Natural killer cell (primary cell): ENCODE data around the gene GPR18. TPM values are rescaled to one million over a fixed set of nuclear protein-coding genes. Genes with fewer than 3 reads are reported as not detected.
"Not testable (repeated sequence)": the region's sequence is repeated elsewhere in the genome, so short reads cannot be mapped to it uniquely, and the experiment has no call there.

Experiments used
- ATAC-seq, 3 donors: fragments of 150-1000 bp in 2 of 3; fragments of 200-7000 bp in 1 of 3; cut with Tn5 transposase; 1 replicate in 1 of 3; 2 replicates in 2 of 3; pipeline ENCODE4 v1.10.0; 2021; ENCODE audit warnings: mild to moderate bottlenecking in 2 of 3, moderate library complexity in 2 of 3
- DNase-seq, 2 donors: peaks; one replicate each; pipeline versions ENCODE4 v3.0.0 to v3.0.0-alpha.2; 2013 to 2021; ENCODE audit warnings: mixed read lengths in 1 of 2
- H3K27ac ChIP-seq: one replicate; pipeline ENCODE4 v1.5.1; 2013; ENCODE audit warnings: mild to moderate bottlenecking, low read length
- H3K27me3 ChIP-seq: one replicate; pipeline ENCODE4 v1.6.1; 2013; ENCODE audit warnings: low read length; ENCODE audit not compliant: control insufficient read depth, insufficient read depth
- H3K36me3 ChIP-seq: one replicate; pipeline ENCODE4 v1.6.1; 2013; ENCODE audit warnings: low read length; ENCODE audit not compliant: control insufficient read depth, insufficient read depth
- H3K4me1 ChIP-seq: one replicate; pipeline ENCODE4 v1.6.1; 2013; ENCODE audit warnings: low read length; ENCODE audit not compliant: control insufficient read depth, insufficient read depth
- H3K4me3 ChIP-seq: one replicate; pipeline ENCODE4 v1.5.1; 2013; ENCODE audit warnings: low read length
- H3K9me3 ChIP-seq: one replicate; pipeline ENCODE4 v1.6.1; 2013; ENCODE audit warnings: low read length; ENCODE audit not compliant: control insufficient read depth, insufficient read depth
- H3K27ac Mint-ChIP-seq, 2 donors: one replicate each; pipeline ENCODE4 v1.8.0; 2022; ENCODE audit warnings: mild to moderate bottlenecking in 2 of 2, mixed read lengths in 2 of 2, moderate library complexity in 1 of 2
- H3K27me3 Mint-ChIP-seq, 2 donors: one replicate each; pipeline ENCODE4 v1.8.0; 2022; ENCODE audit warnings: low read depth in 2 of 2, mixed read lengths in 2 of 2
- H3K36me3 Mint-ChIP-seq: one replicate; pipeline ENCODE4 v1.8.0; 2022; ENCODE audit warnings: mixed read lengths
- H3K4me1 Mint-ChIP-seq, 2 donors: one replicate each; pipeline ENCODE4 v1.8.0; 2022; ENCODE audit warnings: mixed read lengths in 2 of 2
- H3K4me3 Mint-ChIP-seq: one replicate; pipeline ENCODE4 v1.8.0; 2022; ENCODE audit warnings: mild to moderate bottlenecking, moderate library complexity, mixed read lengths
- H3K9me3 Mint-ChIP-seq, 2 donors: one replicate each; pipeline ENCODE4 v1.8.0; 2022; ENCODE audit warnings: mixed read lengths in 2 of 2
- WGBS: methylation state at CpG from one replicate; pipeline ENCODE4 v1.1.7; 2013; ENCODE audit warnings: missing lambda C conversion rate; ENCODE audit not compliant: insufficient coverage; 5-methylcytosine and 5-hydroxymethylcytosine counted together
- intact Hi-C: fragments of 100-400 bp; cut with micrococcal nuclease; formaldehyde crosslinking; loops from one replicate; pipeline ENCODE4 v1.14.2; 2022
- total RNA-seq, 4 donors: library from RNA; stranded (reverse); fragments of 120-200 nt in 1 of 4; gene quantifications; one replicate each; pipeline versions ENCODE4 v1.2.3 to v1.2.4, GENCODE V29; 2013 to 2022
- TF ChIP-seq, protein P1 (sequence below): fragments of 200-600 bp; IDR thresholded peaks from one replicate; pipeline ENCODE4 v1.8.0; 2022; ENCODE audit warnings: antibody characterized with exemption

The GPR18 gene
- total RNA-seq, 3 donors from 2014 or later (not counting 1 experiment from before 2014, with no cell fraction given), result 11.4 to 41.7 (median 25.5) TPM

DNA sequence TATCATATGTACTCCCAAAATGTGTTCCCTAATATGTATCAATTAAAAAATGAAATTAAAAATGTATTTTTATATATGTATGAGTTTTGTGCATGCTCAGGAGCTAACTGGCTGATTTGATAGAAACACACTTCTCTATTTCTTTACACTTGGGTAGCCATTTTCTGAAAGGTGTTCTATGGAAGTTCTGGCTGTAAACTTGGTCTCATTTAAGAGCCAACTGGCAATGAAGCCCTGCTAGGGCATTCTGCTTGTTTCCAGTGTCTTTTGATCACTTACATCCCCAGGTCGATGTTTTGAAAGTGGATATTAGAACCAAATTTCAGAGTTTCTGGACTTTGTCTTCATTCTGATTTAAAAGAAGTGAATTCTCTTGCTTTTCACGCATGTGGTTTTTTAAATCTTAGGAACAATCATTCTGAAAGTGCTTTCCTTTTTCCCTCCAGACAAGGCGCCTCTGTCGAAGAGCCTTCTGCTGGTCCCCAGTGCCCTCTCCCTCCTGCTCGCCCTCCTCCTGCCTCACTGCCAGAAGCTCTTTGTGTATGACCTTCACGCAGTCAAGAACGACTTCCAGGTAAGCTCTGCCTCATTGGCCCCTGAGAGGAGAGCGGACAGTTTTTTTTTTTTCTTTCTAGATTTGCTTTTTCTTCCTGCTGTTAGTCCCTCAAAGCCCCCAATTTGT, 20.1 kb downstream of the GPR18 start:
- ATAC-seq, result peak; percentile 49 to 61 (median 58)
- DNase-seq, result peak in 1 of 2 donors; percentile 71
- H3K27ac ChIP-seq, result peak overlapping the region; percentile 68
- H3K4me1 ChIP-seq, result peaks cover 14% of the 10 kb centered on the region
- H3K27me3 Mint-ChIP-seq, result no peaks in the 10 kb centered on the region
- H3K4me3 ChIP-seq, result peak overlapping the region; percentile 31
- 20% methylated on average over 8 of the region's 8 CpGs for WGBS
- no peaks in the 10 kb centered on the region for H3K27me3 ChIP-seq
- H3K27ac Mint-ChIP-seq, result peak overlapping the region; percentile 89 to 92
- no peaks in the 10 kb centered on the region for H3K9me3 ChIP-seq
- no peaks in the 10 kb centered on the region for H3K36me3 Mint-ChIP-seq
- intact Hi-C loops, result no loop called here
- peaks cover 16% of the 10 kb centered on the region for H3K36me3 ChIP-seq
- H3K9me3 Mint-ChIP-seq, result no peaks in the 10 kb centered on the region
- peak overlapping the region; percentile 79 for H3K4me3 Mint-ChIP-seq
- TF ChIP-seq, protein P1, sequence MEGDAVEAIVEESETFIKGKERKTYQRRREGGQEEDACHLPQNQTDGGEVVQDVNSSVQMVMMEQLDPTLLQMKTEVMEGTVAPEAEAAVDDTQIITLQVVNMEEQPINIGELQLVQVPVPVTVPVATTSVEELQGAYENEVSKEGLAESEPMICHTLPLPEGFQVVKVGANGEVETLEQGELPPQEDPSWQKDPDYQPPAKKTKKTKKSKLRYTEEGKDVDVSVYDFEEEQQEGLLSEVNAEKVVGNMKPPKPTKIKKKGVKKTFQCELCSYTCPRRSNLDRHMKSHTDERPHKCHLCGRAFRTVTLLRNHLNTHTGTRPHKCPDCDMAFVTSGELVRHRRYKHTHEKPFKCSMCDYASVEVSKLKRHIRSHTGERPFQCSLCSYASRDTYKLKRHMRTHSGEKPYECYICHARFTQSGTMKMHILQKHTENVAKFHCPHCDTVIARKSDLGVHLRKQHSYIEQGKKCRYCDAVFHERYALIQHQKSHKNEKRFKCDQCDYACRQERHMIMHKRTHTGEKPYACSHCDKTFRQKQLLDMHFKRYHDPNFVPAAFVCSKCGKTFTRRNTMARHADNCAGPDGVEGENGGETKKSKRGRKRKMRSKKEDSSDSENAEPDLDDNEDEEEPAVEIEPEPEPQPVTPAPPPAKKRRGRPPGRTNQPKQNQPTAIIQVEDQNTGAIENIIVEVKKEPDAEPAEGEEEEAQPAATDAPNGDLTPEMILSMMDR, result no peak
- peaks cover 37 to 40% of the 10 kb centered on the region in 2 donors for H3K4me1 Mint-ChIP-seq

DNA sequence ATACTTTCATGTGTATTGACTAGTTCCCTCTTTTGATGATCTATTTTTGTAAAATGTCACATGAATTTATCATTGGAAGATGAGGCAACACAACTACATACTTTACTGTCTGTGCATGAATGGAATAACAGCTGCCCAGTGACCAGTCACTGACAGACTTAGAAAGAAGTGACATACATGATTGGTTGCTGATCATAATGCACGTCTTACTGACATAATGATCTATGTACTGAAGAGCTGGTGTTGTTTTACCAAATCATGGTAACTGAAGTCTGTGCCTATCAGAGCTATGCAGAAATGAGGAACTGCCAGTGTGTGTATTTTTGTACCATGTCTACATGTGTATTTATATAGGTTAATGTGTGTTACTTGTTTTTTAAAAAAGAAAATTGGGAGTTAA, 26.5 kb downstream of the GPR18 start:
- TF ChIP-seq, protein P1, result no peak
- Mint-ChIP-seq H3K36me3 (no peaks in the 10 kb centered on the region), H3K4me3 (peak overlapping the region; percentile 15), H3K27me3 (no peaks in the 10 kb centered on the region), H3K9me3 (no peaks in the 10 kb centered on the region), H3K4me1 (peaks cover 48 to 51% of the 10 kb centered on the region in 2 donors), H3K27ac (peak overlapping the region; percentile 49 to 67)
- 45% methylated on average over 1 of the region's 1 CpG for WGBS
- ATAC-seq (peak in 1 of 3 donors; percentile 5), DNase-seq (no peak)
- Histone ChIP-seq H3K27ac (peak overlapping the region; percentile 58), H3K36me3 (no peaks in the 10 kb centered on the region), H3K27me3 (no peaks in the 10 kb centered on the region), H3K9me3 (no peaks in the 10 kb centered on the region), H3K4me1 (peaks cover 46% of the 10 kb centered on the region), H3K4me3 (no peak overlapping the region)
- intact Hi-C loops, result no loop called here

DNA sequence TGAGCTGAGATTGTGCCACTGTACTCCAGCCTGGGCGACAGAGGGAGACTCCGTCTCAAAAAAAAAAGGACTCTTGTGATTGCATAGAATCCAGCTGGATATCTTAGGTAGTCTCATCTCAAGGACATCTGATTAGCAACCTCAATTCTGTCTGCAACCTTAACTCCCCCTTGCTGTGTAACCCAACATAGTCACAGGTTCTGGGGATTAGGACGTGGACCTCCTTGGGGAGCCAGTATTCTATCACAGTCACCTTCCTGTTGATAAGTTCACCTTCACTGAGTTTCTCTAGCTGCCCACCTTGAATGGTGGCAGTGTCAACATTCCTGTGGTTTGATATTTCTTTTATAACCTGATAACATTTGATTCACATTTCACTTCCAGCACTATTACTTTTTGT, 27.2 kb downstream of the GPR18 start:
- H3K9me3 ChIP-seq, result no peaks in the 10 kb centered on the region
- H3K4me3 ChIP-seq, result no peak overlapping the region
- no peaks in the 10 kb centered on the region for H3K27me3 Mint-ChIP-seq
- TF ChIP-seq, protein P1, result no peak
- DNase-seq (peak in 1 of 2 donors; percentile 35), ATAC-seq (no peak)
- H3K4me1 ChIP-seq, result peaks cover 54% of the 10 kb centered on the region
- peaks cover 5% of the 10 kb centered on the region for H3K36me3 ChIP-seq
- H3K36me3 Mint-ChIP-seq, result no peaks in the 10 kb centered on the region
- intact Hi-C loops, result no loop called here
- no peaks in the 10 kb centered on the region for H3K27me3 ChIP-seq
- no peak overlapping the region for H3K27ac Mint-ChIP-seq
- peaks cover 56 to 58% of the 10 kb centered on the region in 2 donors for H3K4me1 Mint-ChIP-seq
- H3K9me3 Mint-ChIP-seq, result no peaks in the 10 kb centered on the region
- no peak overlapping the region for H3K4me3 Mint-ChIP-seq
- H3K27ac ChIP-seq, result peak overlapping the region; percentile 58
- 56% methylated on average over 3 of the region's 3 CpGs for WGBS

DNA sequence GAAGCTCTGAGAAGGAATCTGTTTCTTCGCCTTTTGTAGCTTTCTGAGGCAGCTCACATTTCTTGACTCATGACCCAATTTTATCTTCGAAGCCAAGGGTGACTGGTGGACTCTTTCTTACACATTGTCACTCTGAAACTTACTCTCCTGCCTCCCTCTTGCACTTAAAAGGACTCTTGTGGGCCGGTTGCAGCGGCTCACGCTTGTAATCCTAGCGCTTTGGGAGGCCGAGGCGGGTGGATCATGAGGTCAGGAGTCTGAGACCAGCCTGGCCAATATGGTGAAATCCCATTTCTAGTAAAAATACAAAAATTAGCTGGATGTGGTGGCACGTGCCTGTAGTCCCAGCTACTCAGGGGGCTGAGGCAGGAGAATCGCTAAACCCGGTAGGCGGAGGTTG, 27.6 kb downstream of the GPR18 start:
- H3K4me3 Mint-ChIP-seq, H3K27ac Mint-ChIP-seq, ATAC-seq, H3K4me3 ChIP-seq, H3K9me3 ChIP-seq, H3K27me3 Mint-ChIP-seq, H3K36me3 Mint-ChIP-seq, intact Hi-C loops, H3K27me3 ChIP-seq, H3K36me3 ChIP-seq, H3K9me3 Mint-ChIP-seq: not testable (repeated sequence)
- H3K4me1 Mint-ChIP-seq, result peaks cover 60% of the 10 kb centered on the region in 2 donors
- peak in 1 of 2 donors; percentile 29 for DNase-seq
- 80% methylated on average over 12 of the region's 12 CpGs for WGBS
- Histone ChIP-seq H3K4me1 (peaks cover 56% of the 10 kb centered on the region), H3K27ac (peak overlapping the region; percentile 58)
